K562 (cell line): ENCODE results near the gene CCR5AS.

Experiments used
- CCNT2 ChIP-seq: IDR thresholded peaks from 2 replicates; pipeline ENCODE4 v1.6.1; 2011; ENCODE audit warnings: borderline replicate concordance, low read depth, mild to moderate bottlenecking, moderate library complexity, mixed read lengths, low read length; ENCODE audit not compliant: insufficient read length; ENCODE audit errors: extremely low read depth
- HDAC2 ChIP-seq: fragments of 450-650 bp; IDR thresholded peaks from 2 replicates; pipeline ENCODE4 v1.6.1; 2016; ENCODE audit warnings: mild to moderate bottlenecking
- KLF1 ChIP-seq: fragments of 450-650 bp; IDR thresholded peaks from 2 replicates; pipeline ENCODE4 v1.6.1; 2016; ENCODE audit warnings: missing genetic modification characterization, missing compliant biosample characterization
- KLF16 ChIP-seq: IDR thresholded peaks from 2 replicates; pipeline ENCODE4 v1.6.1; 2016; ENCODE audit warnings: antibody characterized with exemption
- NFRKB ChIP-seq: fragments of 450-650 bp; IDR thresholded peaks from 2 replicates; pipeline ENCODE4 v1.6.1; 2016; ENCODE audit warnings: low read depth
- PHF20 ChIP-seq: fragments of 450-650 bp; IDR thresholded peaks from 2 replicates; pipeline ENCODE4 v1.6.1; 2018; ENCODE audit not compliant: partially characterized antibody
- RAD21 ChIP-seq, 2 experiments: fragments of 250-450 bp in 1 of 2; fragments of 450-650 bp in 1 of 2; sonication (Bioruptor Pico) in 1 of 2; formaldehyde crosslinking in 1 of 2; IDR thresholded peaks in 1 of 2; conservative IDR thresholded peaks in 1 of 2; 2 replicates each; pipeline versions ENCODE4 v1.4.0 to v1.8.0; 2020 to 2022; ENCODE audit warnings: mild to moderate bottlenecking in 2 of 2, moderate library complexity in 1 of 2
- RCOR1 ChIP-seq, 2 experiments: IDR thresholded peaks; 2 replicates each; pipeline ENCODE4 v1.6.1; 2012; ENCODE audit warnings: low read depth in 2 of 2, low read length in 2 of 2, borderline replicate concordance in 1 of 2, improper control_type of control experiment in 1 of 2
- SPI1 ChIP-seq: IDR thresholded peaks from 2 replicates; pipeline ENCODE4 v1.6.1; 2011; ENCODE audit warnings: low read depth, low read length, control low read depth, borderline replicate concordance
- STAT5A ChIP-seq: IDR thresholded peaks from 2 replicates; pipeline ENCODE4 v1.6.1; 2012; ENCODE audit warnings: low read length, inconsistent platforms, borderline replicate concordance
- TEAD4 ChIP-seq, 2 experiments: sonication (generic) in 1 of 2; formaldehyde crosslinking in 1 of 2; IDR thresholded peaks; 2 replicates each; pipeline versions ENCODE4 v1.6.1 to v1.8.0; 2012 to 2022; ENCODE audit warnings: borderline replicate concordance in 1 of 2, inconsistent platforms in 1 of 2, low read length in 1 of 2, mild to moderate bottlenecking in 1 of 2, missing genetic modification reagents in 1 of 2
- TOE1 ChIP-seq, 2 experiments: fragments of 450-650 bp in 1 of 2; sonication (generic) in 1 of 2; formaldehyde crosslinking in 1 of 2; IDR thresholded peaks; 2 replicates each; pipeline versions ENCODE4 v1.7.1 to v1.8.0; 2016 to 2022; ENCODE audit warnings: borderline replicate concordance in 2 of 2, mild to moderate bottlenecking in 2 of 2, antibody characterized with exemption in 1 of 2, inconsistent platforms in 1 of 2, low read depth in 1 of 2, missing genetic modification reagents in 1 of 2, moderate library complexity in 1 of 2
- XRCC5 ChIP-seq: fragments of 200-400 bp; formaldehyde crosslinking; IDR thresholded peaks from 2 replicates; pipeline ENCODE4 v1.6.1; 2017; ENCODE audit warnings: low read depth, mild to moderate bottlenecking, low read length
- ZNF354B ChIP-seq: fragments of 250-450 bp; sonication (Bioruptor Pico); IDR thresholded peaks from 2 replicates; pipeline ENCODE4 v1.4.0; 2020
- TF ChIP-seq, protein P1 (sequence below): fragments of 450-650 bp; IDR thresholded peaks from 2 replicates; pipeline ENCODE4 v1.6.1; 2017; ENCODE audit warnings: antibody characterized with exemption, mild to moderate bottlenecking
- TF ChIP-seq, protein P2 (sequence below): fragments of 250-450 bp; sonication (Bioruptor Pico); IDR thresholded peaks from 2 replicates; pipeline ENCODE4 v1.8.0; 2021; ENCODE audit warnings: mild to moderate bottlenecking, moderate library complexity
- TF ChIP-seq, protein P3 (sequence below), 3 experiments: IDR thresholded peaks in 2 of 3; conservative IDR thresholded peaks in 1 of 3; 2 replicates each; pipeline ENCODE4 v1.5.1; 2011 to 2012; ENCODE audit warnings: low read length in 3 of 3, mild to moderate bottlenecking in 3 of 3, control low read depth in 2 of 3, improper control_type of control experiment in 1 of 3, inconsistent platforms in 1 of 3, low read depth in 1 of 3, mixed read lengths in 1 of 3, moderate library complexity in 1 of 3; ENCODE audit not compliant: insufficient read depth in 2 of 3
- TF ChIP-seq, protein P4 (sequence below): sonication (generic); formaldehyde crosslinking; IDR thresholded peaks from 2 replicates; pipeline ENCODE4 v1.8.1; 2023; ENCODE audit warnings: mild to moderate bottlenecking, missing genetic modification reagents

Gene CCR5AS

DNA sequence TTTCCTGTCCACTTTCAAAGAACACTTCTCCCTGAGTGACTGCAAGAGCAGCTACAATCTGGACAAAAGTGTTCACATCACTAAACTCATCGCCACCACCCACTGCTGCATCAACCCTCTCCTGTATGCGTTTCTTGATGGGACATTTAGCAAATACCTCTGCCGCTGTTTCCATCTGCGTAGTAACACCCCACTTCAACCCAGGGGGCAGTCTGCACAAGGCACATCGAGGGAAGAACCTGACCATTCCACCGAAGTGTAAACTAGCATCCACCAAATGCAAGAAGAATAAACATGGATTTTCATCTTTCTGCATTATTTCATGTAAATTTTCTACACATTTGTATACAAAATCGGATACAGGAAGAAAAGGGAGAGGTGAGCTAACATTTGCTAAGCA, 2.0 kb upstream of the CCR5AS start (continued):
- TF ChIP-seq, protein P1, sequence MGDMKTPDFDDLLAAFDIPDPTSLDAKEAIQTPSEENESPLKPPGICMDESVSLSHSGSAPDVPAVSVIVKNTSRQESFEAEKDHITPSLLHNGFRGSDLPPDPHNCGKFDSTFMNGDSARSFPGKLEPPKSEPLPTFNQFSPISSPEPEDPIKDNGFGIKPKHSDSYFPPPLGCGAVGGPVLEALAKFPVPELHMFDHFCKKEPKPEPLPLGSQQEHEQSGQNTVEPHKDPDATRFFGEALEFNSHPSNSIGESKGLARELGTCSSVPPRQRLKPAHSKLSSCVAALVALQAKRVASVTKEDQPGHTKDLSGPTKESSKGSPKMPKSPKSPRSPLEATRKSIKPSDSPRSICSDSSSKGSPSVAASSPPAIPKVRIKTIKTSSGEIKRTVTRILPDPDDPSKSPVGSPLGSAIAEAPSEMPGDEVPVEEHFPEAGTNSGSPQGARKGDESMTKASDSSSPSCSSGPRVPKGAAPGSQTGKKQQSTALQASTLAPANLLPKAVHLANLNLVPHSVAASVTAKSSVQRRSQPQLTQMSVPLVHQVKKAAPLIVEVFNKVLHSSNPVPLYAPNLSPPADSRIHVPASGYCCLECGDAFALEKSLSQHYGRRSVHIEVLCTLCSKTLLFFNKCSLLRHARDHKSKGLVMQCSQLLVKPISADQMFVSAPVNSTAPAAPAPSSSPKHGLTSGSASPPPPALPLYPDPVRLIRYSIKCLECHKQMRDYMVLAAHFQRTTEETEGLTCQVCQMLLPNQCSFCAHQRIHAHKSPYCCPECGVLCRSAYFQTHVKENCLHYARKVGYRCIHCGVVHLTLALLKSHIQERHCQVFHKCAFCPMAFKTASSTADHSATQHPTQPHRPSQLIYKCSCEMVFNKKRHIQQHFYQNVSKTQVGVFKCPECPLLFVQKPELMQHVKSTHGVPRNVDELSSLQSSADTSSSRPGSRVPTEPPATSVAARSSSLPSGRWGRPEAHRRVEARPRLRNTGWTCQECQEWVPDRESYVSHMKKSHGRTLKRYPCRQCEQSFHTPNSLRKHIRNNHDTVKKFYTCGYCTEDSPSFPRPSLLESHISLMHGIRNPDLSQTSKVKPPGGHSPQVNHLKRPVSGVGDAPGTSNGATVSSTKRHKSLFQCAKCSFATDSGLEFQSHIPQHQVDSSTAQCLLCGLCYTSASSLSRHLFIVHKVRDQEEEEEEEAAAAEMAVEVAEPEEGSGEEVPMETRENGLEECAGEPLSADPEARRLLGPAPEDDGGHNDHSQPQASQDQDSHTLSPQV: no peak
- no peak for TF ChIP-seq TEAD4 (IDR thresholded peaks at IDR 0.05; ENCODE audit: low read length)
- TF ChIP-seq TEAD4 (CRISPR knock-in tag; IDR thresholded peaks at IDR 0.05; ENCODE audit: borderline replicate concordance): no peak
- TF ChIP-seq KLF1 (tag): no peak
- TF ChIP-seq SPI1: no peak
- TF ChIP-seq NFRKB: no peak
- 0 out of 4 replicates have a peak, but pooled peaks of 1 of the 2 experiments have one; percentile 2 for TF ChIP-seq RCOR1 (IDR thresholded peaks at IDR 0.05; ENCODE audit: borderline replicate concordance in 1 of 2, low read depth in 2 of 2, low read length in 2 of 2)
- TF ChIP-seq, protein P2, sequence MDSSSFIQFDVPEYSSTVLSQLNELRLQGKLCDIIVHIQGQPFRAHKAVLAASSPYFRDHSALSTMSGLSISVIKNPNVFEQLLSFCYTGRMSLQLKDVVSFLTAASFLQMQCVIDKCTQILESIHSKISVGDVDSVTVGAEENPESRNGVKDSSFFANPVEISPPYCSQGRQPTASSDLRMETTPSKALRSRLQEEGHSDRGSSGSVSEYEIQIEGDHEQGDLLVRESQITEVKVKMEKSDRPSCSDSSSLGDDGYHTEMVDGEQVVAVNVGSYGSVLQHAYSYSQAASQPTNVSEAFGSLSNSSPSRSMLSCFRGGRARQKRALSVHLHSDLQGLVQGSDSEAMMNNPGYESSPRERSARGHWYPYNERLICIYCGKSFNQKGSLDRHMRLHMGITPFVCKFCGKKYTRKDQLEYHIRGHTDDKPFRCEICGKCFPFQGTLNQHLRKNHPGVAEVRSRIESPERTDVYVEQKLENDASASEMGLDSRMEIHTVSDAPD (CRISPR knock-in tag): no peak
- no peak for TF ChIP-seq KLF16
- TF ChIP-seq PHF20: no peak
- TF ChIP-seq, protein P3, sequence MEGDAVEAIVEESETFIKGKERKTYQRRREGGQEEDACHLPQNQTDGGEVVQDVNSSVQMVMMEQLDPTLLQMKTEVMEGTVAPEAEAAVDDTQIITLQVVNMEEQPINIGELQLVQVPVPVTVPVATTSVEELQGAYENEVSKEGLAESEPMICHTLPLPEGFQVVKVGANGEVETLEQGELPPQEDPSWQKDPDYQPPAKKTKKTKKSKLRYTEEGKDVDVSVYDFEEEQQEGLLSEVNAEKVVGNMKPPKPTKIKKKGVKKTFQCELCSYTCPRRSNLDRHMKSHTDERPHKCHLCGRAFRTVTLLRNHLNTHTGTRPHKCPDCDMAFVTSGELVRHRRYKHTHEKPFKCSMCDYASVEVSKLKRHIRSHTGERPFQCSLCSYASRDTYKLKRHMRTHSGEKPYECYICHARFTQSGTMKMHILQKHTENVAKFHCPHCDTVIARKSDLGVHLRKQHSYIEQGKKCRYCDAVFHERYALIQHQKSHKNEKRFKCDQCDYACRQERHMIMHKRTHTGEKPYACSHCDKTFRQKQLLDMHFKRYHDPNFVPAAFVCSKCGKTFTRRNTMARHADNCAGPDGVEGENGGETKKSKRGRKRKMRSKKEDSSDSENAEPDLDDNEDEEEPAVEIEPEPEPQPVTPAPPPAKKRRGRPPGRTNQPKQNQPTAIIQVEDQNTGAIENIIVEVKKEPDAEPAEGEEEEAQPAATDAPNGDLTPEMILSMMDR (IDR thresholded peaks at IDR 0.05 in 2 of 3, conservative IDR thresholded peaks at IDR 0.05 in 1 of 3; ENCODE audit: insufficient read depth in 2 of 3, low read depth in 1 of 3, low read length in 3 of 3): peak in 2 of 3 experiments; percentile 41 to 43; a peak in 4 of 6 replicates
- peak in 1 of 2 experiments; percentile 21; a peak in 1 of 4 replicates for TF ChIP-seq RAD21 (CRISPR knock-in tag; conservative IDR thresholded peaks at IDR 0.05 in 1 of 2, IDR thresholded peaks at IDR 0.05 in 1 of 2)
- TF ChIP-seq, protein P4, sequence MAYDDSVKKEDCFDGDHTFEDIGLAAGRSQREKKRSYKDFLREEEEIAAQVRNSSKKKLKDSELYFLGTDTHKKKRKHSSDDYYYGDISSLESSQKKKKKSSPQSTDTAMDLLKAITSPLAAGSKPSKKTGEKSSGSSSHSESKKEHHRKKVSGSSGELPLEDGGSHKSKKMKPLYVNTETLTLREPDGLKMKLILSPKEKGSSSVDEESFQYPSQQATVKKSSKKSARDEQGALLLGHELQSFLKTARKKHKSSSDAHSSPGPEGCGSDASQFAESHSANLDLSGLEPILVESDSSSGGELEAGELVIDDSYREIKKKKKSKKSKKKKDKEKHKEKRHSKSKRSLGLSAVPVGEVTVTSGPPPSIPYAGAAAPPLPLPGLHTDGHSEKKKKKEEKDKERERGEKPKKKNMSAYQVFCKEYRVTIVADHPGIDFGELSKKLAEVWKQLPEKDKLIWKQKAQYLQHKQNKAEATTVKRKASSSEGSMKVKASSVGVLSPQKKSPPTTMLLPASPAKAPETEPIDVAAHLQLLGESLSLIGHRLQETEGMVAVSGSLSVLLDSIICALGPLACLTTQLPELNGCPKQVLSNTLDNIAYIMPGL (CRISPR knock-in tag): no peak
- TF ChIP-seq CCNT2: no peak
- TF ChIP-seq XRCC5: no peak
- no peak for TF ChIP-seq HDAC2
- TF ChIP-seq ZNF354B (CRISPR knock-in tag): no peak
- no peak for TF ChIP-seq STAT5A
- no peak for TF ChIP-seq TOE1 (IDR thresholded peaks at IDR 0.05; ENCODE audit: borderline replicate concordance)
- TF ChIP-seq TOE1 (CRISPR knock-in tag; IDR thresholded peaks at IDR 0.05; ENCODE audit: borderline replicate concordance, low read depth): 0 out of 2 replicates have a peak, but pooled peaks have one; percentile 33
